NOMO-1 treated with DMSO at 0.1 percent for 48 hours (cell line): ENCODE results near the gene POLE.
"Not testable (repeated sequence)": the region's sequence is repeated elsewhere in the genome, so short reads cannot be mapped to it uniquely, and the experiment has no call there.

Source experiments
- DNase-seq: peaks from one replicate; lab custom pipeline; 2025; ENCODE audit not compliant: unreplicated experiment; lab: John Stamatoyannopoulos, UW

The POLE gene

GRCh38 chr12:132601171-132601883, 85.8 kb downstream of the POLE start:
- no peak for DNase-seq

GRCh38 chr12:132600048-132601032, 86.8 kb downstream of the POLE start:
- peak; percentile 78 for DNase-seq

- DNase-seq = not testable (repeated sequence)
These were observed 87.6 kb downstream of the POLE start for GRCh38 chr12:132599502-132599901.

- DNase-seq = peak; percentile 50
These were observed 89.5 kb downstream of the POLE start for GRCh38 chr12:132597333-132598316.

GRCh38 chr12:132596016-132596415, 91.1 kb downstream of the POLE start:
- DNase-seq = no peak

GRCh38 chr12:132595183-132595582, 92.0 kb downstream of the POLE start:
- DNase-seq = no peak

- DNase-seq = peak; percentile 20
These were observed 93.2 kb downstream of the POLE start for GRCh38 chr12:132593938-132594358.

GRCh38 chr12:132593521-132593920, 93.6 kb downstream of the POLE start:
- DNase-seq = no peak

GRCh38 chr12:132593071-132593470, 94.1 kb downstream of the POLE start:
- DNase-seq = no peak

GRCh38 chr12:132592282-132592970, 94.7 kb downstream of the POLE start:
- DNase-seq = no peak

- no peak for DNase-seq
These were observed 95.8 kb downstream of the POLE start for GRCh38 chr12:132591107-132591935.

GRCh38 chr12:132588821-132589669, 98.1 kb downstream of the POLE start:
- DNase-seq = no peak

- no peak for DNase-seq
These were observed 98.8 kb downstream of the POLE start for GRCh38 chr12:132588319-132588718.

GRCh38 chr12:132587781-132588180, 99.4 kb downstream of the POLE start:
- DNase-seq = no peak

GRCh38 chr12:132586929-132587328, 100.2 kb downstream of the POLE start:
- no peak for DNase-seq

- DNase-seq = no peak
These were observed 102.0 kb downstream of the POLE start for GRCh38 chr12:132585177-132585576.

- DNase-seq = no peak
These were observed 102.7 kb downstream of the POLE start for GRCh38 chr12:132584429-132584828.

- DNase-seq = no peak
These were observed 103.4 kb downstream of the POLE start for GRCh38 chr12:132583736-132584135.

GRCh38 chr12:132583411-132583710, 103.8 kb downstream of the POLE start:
- no peak for DNase-seq
